K562 (cell line): ENCODE measurements around the gene MAB21L4.

ENCODE experiments used
- EZH2 ChIP-seq: IDR thresholded peaks from 2 replicates; pipeline ENCODE4 v1.6.1; 2012; ENCODE audit warnings: low read depth, mild to moderate bottlenecking, inconsistent platforms, low read length, borderline replicate concordance
- HCFC1 ChIP-seq: IDR thresholded peaks from 2 replicates; pipeline ENCODE4 v1.6.1; 2012; ENCODE audit warnings: low read depth, low read length, improper control_type of control experiment
- RCOR1 ChIP-seq, 2 experiments: IDR thresholded peaks; 2 replicates each; pipeline ENCODE4 v1.6.1; 2012; ENCODE audit warnings: low read depth in 2 of 2, low read length in 2 of 2, borderline replicate concordance in 1 of 2, improper control_type of control experiment in 1 of 2
- TF ChIP-seq, protein P1 (sequence below), 3 experiments: IDR thresholded peaks in 2 of 3; conservative IDR thresholded peaks in 1 of 3; 2 replicates each; pipeline ENCODE4 v1.5.1; 2011 to 2012; ENCODE audit warnings: low read length in 3 of 3, mild to moderate bottlenecking in 3 of 3, control low read depth in 2 of 3, improper control_type of control experiment in 1 of 3, inconsistent platforms in 1 of 3, low read depth in 1 of 3, mixed read lengths in 1 of 3, moderate library complexity in 1 of 3; ENCODE audit not compliant: insufficient read depth in 2 of 3

GRCh38 chr2:240921311-240921994 is 25.5 kb upstream of the MAB21L4 start:
- TF ChIP-seq EZH2 (no peak), RCOR1 (IDR thresholded peaks at IDR 0.05; ENCODE audit: borderline replicate concordance in 1 of 2, low read depth in 2 of 2, low read length in 2 of 2) (no peak), HCFC1 (no peak)
- TF ChIP-seq, protein P1, sequence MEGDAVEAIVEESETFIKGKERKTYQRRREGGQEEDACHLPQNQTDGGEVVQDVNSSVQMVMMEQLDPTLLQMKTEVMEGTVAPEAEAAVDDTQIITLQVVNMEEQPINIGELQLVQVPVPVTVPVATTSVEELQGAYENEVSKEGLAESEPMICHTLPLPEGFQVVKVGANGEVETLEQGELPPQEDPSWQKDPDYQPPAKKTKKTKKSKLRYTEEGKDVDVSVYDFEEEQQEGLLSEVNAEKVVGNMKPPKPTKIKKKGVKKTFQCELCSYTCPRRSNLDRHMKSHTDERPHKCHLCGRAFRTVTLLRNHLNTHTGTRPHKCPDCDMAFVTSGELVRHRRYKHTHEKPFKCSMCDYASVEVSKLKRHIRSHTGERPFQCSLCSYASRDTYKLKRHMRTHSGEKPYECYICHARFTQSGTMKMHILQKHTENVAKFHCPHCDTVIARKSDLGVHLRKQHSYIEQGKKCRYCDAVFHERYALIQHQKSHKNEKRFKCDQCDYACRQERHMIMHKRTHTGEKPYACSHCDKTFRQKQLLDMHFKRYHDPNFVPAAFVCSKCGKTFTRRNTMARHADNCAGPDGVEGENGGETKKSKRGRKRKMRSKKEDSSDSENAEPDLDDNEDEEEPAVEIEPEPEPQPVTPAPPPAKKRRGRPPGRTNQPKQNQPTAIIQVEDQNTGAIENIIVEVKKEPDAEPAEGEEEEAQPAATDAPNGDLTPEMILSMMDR (IDR thresholded peaks at IDR 0.05 in 2 of 3, conservative IDR thresholded peaks at IDR 0.05 in 1 of 3; ENCODE audit: insufficient read depth in 2 of 3, low read depth in 1 of 3, low read length in 3 of 3): no peak
